Activated CD4-positive, alpha-beta T cell treated with anti-CD3 and anti-CD28 coated beads, Interleukin-2, amount 50 U/mL, for 4 hours (primary cell): ENCODE results near the gene TSC22D1.

Experiments used
- DNase-seq, 2 experiments: peaks; one replicate each; pipeline ENCODE4 v3.0.0-alpha.2; 2020

Gene TSC22D1

GRCh38 chr13:44422755-44423643 is 153.1 kb downstream of the TSC22D1 start:
- DNase-seq, result no peak

- DNase-seq, result no peak
Measured at GRCh38 chr13:44421853-44422525, 154.1 kb downstream of the TSC22D1 start.

- DNase-seq, result no peak
Measured at GRCh38 chr13:44420376-44421220, 155.5 kb downstream of the TSC22D1 start.

- DNase-seq, result no peak
Measured at GRCh38 chr13:44417876-44418275, 158.3 kb downstream of the TSC22D1 start.

DNA sequence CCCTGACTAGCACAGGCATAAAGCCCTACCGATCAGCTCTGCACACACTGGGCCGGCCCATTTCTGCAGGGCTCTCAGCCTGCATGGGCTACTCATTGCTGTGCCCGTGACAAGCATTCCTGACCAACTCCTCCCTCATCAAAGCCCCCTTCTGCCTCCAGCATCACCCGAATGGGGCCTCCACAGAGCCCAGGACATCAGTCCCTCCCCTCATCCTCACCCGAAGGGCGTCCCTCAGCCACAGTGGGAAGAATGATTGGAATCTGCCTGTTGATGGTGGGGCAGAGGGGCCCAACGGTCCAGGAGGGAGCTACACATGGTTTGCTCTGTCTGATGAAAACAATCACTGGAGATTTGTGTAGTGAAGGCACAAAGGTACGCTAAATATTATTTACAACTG is 158.7 kb downstream of the TSC22D1 start:
- no peak for DNase-seq

DNA sequence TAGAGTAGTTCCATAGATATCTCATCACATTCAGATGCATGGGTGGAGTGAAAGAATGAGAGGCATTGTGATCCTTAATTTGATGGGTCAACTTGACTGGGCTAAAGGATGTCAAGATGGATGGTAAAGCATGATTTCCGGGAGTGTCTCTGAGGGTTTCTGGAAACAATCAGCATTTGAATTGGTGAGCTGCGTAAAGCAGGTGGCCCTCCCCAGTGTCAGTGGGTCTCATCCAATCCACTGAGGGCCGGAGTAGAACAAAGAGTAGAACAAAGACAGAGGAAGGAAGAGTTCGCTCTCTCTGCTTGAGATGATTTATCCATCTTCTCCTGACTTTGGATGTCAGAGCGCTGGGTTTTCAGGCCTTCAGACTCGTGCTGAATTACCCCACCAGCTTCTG is 159.4 kb downstream of the TSC22D1 start:
- no peak for DNase-seq

- DNase-seq, result no peak
Measured at GRCh38 chr13:44416301-44416700, 159.8 kb downstream of the TSC22D1 start.

DNA sequence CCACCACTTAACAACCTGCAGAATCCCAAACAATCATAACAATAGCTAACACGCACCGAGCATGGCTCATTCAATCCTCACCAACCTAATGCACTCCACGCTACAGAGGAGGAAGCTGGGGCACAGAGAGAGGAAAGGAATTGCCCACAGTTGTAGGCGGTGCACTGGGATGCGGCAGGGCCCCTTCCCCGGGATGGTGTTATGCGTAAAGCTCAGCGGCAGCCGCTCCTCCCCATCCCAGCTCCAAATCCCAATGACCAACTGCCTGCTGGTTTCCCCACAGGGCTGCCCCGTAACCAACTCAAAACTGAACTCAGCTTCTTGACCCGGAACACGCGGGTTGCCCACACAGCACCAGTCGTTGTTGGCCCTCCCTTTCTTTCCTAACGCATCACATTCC is 160.3 kb downstream of the TSC22D1 start:
- no peak for DNase-seq

DNA sequence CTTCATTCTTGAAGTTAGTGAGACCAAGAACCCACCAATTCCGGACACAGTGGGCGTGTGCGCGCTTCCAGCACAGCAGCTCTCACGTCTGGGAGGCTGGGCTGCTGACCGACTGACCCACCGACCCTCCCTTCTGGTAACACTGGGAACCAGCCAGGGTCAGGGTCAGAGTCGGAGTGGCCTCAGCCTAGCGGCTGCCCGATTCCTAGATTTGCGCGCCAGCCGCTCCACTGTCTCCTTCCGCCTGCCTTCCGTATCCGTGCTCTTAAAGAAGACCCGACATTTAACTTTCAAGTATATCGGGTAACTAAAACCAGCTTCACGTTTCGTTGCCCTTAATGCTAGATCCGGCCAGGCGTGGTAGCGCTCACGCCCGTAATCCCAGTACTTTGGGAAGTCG is 161.4 kb downstream of the TSC22D1 start:
- no peak for DNase-seq

- DNase-seq, result no peak
Measured at GRCh38 chr13:44413095-44413494, 163.0 kb downstream of the TSC22D1 start.

DNA sequence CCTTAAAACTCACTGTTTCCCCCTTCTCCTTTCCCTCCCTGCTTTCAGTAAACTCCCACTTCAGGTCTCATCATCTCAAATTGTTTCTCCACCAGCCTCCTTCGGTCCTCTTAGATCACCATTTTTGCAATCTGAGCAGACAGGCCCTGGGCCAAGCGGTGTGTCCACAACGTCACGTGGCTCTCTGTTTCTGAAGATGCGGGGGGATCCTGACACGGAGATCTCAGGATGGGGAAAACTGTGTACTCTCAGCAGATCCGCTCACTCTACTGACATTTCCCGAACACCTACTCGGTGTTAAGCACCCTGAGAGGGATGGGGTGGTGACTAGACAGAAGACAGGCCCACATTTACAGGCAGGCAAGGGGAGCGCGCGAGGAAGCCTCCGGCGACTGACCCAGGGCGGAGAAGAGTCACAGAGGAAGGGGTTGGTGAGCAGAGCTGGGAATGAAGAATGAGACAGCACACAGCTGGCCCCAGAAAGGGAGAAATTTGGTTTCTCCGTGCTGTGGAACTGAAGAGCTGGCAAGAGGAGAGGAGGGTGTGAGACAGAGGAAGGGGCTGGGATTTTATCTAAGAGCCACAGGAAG is 163.7 kb downstream of the TSC22D1 start:
- no peak for DNase-seq

DNA sequence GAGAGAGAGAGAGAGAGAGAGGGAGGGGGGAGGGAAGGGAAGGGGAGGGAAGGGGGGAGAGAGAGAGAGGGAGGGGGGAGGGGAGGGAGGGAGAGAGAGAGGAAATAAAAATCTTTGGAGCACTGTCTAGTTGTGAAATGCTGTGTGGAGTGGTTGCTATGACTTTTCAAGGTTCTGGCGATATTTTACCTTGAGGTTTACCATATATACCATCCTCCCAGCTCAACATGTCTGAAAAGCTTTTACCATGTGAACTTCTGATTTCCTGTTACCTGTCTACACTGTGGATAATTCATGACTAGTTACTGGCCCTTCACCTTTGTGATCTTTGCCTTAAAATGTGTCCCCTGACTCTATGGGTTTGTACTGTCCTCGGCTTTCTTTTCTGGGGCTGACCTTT is 164.3 kb downstream of the TSC22D1 start:
- no peak for DNase-seq

GRCh38 chr13:44410328-44410859 is 165.7 kb downstream of the TSC22D1 start:
- DNase-seq, result no peak

- DNase-seq, result no peak
Measured at GRCh38 chr13:44409595-44409994, 166.5 kb downstream of the TSC22D1 start.

GRCh38 chr13:44407891-44408290 is 168.2 kb downstream of the TSC22D1 start:
- no peak for DNase-seq

GRCh38 chr13:44407379-44407778 is 168.8 kb downstream of the TSC22D1 start:
- no peak for DNase-seq

DNA sequence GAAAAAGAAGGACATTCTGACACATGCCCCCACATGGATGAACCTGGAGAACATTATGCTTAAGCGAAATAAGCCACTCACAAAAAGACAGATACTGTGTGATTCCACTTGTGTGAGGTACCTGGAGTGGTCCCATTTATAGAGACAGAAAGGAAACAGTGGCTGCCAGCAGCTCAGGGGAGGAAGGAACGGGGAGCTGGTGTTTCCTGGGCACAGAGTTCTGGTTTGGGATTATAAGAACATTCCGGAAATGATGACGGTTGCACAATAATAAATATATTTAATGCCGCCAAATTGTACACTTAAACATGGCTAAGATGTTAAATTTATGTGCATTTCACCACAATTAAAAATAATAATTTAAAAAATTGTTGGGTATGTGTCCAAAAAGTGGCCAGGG is 169.5 kb downstream of the TSC22D1 start:
- DNase-seq, result no peak

DNA sequence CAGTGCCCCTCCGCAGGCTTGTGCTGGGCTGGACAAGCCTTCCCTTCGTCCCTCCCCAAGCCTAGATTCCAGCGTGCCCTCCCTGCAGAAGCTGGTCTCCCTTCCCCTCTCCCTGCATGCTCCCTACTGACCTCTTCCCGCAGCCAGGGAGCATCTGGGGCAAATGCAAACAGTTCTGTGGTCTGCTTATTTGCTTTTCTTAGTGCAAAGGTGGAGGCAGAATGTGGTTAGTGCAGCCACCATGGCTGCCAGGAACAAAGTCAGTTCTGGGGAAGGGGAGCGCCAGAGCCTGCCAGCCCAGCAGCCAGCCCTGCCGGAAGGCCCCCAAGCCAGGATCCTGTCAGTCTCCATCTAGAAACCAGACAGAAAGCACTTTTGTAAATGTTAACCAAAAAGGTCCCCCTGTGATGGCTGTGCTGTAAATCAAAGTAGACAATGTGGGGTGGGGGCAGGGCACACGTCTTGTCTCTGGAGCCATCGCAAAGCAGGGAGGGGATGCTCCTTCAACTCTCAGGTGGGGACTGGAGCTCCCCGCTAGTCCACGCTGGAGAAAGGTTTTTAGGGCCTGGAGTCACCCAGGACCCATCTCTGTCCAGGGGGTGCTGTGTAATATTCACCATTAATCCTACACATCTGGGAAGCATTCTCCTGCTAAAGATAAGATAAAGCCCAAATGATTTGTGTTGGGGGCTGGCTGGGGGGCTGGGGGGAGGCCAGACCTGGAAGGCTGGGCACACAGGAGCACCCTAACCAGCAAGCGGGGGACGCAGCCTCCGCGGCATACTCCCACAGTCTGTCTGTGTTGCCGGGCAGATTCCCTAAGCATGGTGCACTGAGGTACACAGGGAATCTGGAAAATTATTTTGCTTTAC is 171.6 kb downstream of the TSC22D1 start:
- no peak for DNase-seq

DNA sequence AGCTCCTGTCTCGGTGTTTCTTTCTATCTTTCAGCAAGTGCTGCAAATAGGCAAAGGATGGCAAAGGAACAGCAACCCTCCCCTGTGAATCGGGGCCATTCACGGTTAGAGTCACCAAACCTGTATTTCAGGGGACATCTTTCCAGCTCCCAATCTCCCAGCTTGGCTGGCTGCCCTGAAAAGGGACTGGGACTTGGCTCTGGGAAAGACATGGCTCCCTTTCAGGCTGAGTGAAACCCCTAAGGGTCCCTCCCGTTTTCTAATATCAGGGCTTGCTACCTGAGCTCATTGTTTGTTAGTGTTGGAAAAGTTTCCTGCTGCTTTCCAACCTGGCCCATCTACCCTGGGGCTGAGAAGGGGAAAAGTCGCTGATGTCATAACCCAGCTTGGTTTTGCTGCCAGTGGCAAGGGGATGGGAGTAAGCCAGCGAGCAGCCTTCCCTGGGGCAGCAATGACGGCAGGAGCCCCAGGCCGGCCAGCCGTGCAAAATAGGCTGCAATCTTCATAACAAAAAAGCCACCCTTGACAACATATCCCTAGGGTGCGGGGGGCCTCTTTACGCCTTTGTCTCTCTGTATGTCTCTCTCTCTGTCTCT is 172.6 kb downstream of the TSC22D1 start:
- no peak for DNase-seq

DNA sequence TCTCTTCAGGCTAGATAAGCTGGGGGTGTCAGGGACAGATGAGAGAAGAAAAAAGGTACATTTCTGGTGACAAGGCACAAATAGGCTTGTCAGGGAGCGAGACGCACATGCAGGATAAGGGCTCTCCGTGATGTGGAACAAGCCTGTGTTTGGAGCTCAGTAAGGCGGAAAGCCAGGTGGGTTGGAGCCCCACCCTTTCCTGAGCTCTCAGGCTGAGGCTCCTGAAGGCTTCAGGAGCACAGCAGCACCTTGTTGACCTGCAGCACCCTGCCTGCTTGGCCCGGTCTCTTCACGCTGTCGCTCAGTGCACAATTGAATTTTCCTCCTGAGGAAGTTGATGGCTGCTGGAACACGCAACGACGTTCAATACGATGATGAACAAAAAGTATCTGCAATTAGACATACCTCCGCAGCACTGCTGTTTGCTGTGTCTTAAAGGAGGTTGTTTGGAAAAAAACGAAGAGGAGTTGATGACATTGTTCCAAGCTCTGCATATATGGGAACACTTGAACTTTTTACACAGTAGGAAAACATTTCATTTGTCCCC is 173.2 kb downstream of the TSC22D1 start:
- DNase-seq, result no peak

GRCh38 chr13:44401577-44401976 is 174.6 kb downstream of the TSC22D1 start:
- DNase-seq, result no peak
